Effector memory CD4-positive, alpha-beta T cell (primary cell): ENCODE results near the gene JAKMIP2.
"Not testable (repeated sequence)": the region's sequence is repeated elsewhere in the genome, so short reads cannot be mapped to it uniquely, and the experiment has no call there.

Experiments used
- DNase-seq, 3 donors: peaks; one replicate each; pipeline ENCODE4 v3.0.0-alpha.2; 2020
- H3K27ac ChIP-seq: 2 replicates; pipeline ENCODE4 v1.7.0; 2013; ENCODE audit warnings: mild to moderate bottlenecking, low read length, moderate library complexity; ENCODE audit not compliant: insufficient read depth, poor library complexity, severe bottlenecking
- H3K27me3 ChIP-seq: replicated peaks from 2 replicates; pipeline ENCODE4 v1.7.0; 2013; ENCODE audit warnings: mild to moderate bottlenecking, low read length; ENCODE audit not compliant: insufficient read depth, control insufficient read depth, poor library complexity, severe bottlenecking
- H3K36me3 ChIP-seq: 2 replicates; pipeline ENCODE4 v1.7.0; 2013; ENCODE audit warnings: mild to moderate bottlenecking, low read length, moderate library complexity; ENCODE audit not compliant: control insufficient read depth, insufficient read depth
- H3K4me1 ChIP-seq: 2 replicates; pipeline ENCODE4 v1.7.0; 2013; ENCODE audit warnings: low read length, mild to moderate bottlenecking; ENCODE audit not compliant: control insufficient read depth, insufficient read depth, poor library complexity, severe bottlenecking
- H3K4me3 ChIP-seq: 2 replicates; pipeline ENCODE4 v1.7.0; 2013; ENCODE audit warnings: low read length, low read depth, mild to moderate bottlenecking; ENCODE audit not compliant: insufficient read depth, poor library complexity, severe bottlenecking
- H3K9me3 ChIP-seq: 2 replicates; pipeline ENCODE4 v1.7.0; 2013; ENCODE audit warnings: mild to moderate bottlenecking, low read length, moderate library complexity; ENCODE audit not compliant: control insufficient read depth

Gene JAKMIP2

GRCh38 chr5:147734894-147735293 lies 47.6 kb downstream of the JAKMIP2 start:
- Histone ChIP-seq H3K9me3 (no peaks in the 10 kb centered on the region), H3K27ac (no peak overlapping the region), H3K4me1 (no peaks in the 10 kb centered on the region), H3K4me3 (no peak overlapping the region), H3K27me3 (no peaks in the 10 kb centered on the region), H3K36me3 (no peaks in the 10 kb centered on the region)
- no peak for DNase-seq

DNA sequence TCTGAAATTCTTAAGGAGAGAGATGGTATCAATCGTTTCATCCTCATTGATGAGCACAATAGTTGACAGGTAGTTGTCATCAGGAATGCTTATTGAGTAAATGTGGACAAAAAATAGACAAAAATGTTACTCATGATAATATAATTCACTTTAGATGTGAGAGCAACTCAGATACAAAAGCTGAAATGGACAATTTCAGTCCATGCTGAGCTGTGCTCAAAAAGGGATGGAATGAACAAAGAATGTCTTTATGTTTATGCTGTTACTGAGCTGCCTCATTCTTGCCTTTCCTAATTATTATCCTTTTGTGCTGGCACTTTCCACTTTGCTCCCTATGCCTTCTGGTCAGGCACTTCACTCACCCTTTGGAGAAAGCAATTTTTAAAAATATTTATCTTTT lies 49.5 kb downstream of the JAKMIP2 start:
- H3K27me3 ChIP-seq: no peaks in the 10 kb centered on the region
- H3K27ac ChIP-seq: no peak overlapping the region
- DNase-seq: no peak
- no peaks in the 10 kb centered on the region for H3K9me3 ChIP-seq
- H3K36me3 ChIP-seq: no peaks in the 10 kb centered on the region
- H3K4me1 ChIP-seq: no peaks in the 10 kb centered on the region
- H3K4me3 ChIP-seq: no peak overlapping the region

DNA sequence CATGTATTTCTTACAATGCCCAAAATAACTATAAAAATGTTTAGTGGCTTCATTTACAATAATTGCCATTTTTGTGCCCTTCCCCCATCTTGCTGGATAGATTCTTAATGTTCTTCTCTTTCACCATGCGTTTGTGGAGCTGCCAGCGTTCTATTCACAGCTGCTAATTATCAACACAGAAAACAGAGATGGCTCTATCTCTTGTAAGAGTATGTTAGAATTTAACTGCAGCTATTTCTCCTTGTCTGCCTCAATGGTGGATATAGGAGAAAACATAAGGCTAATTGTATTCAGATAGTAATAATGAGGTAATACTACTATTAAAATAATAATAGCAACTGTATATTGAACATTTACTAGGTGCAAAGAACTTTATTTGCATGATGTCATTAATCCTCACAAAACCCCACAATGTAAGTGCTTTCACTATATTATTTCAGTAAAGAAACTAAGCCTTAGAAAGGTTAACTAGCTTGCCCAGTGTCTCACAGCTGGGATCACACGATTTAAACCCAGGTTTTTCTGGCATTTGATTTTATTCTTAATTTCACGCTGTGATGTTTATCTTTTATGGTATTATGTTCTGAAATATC lies 50.1 kb downstream of the JAKMIP2 start:
- H3K9me3 ChIP-seq: no peaks in the 10 kb centered on the region
- no peaks in the 10 kb centered on the region for H3K4me1 ChIP-seq
- no peak overlapping the region for H3K4me3 ChIP-seq
- H3K36me3 ChIP-seq: no peaks in the 10 kb centered on the region
- DNase-seq: no peak
- no peaks in the 10 kb centered on the region for H3K27me3 ChIP-seq
- H3K27ac ChIP-seq: no peak overlapping the region

DNA sequence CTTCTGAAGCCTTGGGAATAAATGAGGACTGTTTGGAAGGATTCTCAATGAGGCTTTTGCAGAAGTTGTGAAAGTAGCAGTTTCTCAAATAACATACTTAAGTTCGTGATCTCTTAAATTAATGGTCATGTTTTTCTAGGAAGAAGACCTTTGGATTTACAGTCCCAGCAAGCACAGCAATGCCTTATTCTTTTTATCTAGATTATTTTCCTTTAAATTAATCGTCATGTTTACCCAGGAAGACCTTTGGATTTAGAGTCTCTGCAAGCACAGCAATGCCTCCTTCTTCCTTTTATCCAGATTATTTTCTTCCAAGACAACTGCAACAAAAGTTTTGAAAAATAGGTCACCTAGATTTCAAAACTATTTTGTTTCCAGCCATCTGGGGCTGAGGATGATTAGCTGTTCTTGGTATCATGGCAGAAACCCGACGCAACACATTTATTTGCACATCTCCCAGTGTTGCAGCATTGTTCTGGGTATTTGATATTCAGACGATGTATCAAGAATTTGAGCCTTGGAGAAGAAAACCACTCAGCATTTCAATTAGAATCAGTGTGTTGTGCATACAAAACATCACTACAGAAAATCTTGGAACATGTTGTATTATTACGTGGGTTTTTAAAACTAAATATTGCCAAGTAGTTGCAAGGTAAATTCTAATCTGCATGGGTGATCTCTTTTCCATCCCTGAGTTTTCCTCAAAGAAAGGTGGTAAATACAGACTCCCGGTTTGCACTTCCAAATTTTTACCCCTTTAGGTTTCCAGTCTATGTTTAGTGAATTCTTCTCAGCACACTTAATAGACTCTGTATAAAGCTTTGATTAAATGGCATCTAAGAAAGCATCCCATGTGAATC lies 50.9 kb downstream of the JAKMIP2 start:
- Histone ChIP-seq H3K4me3 (no peak overlapping the region), H3K9me3 (no peaks in the 10 kb centered on the region), H3K27me3 (no peaks in the 10 kb centered on the region), H3K4me1 (no peaks in the 10 kb centered on the region), H3K36me3 (no peaks in the 10 kb centered on the region), H3K27ac (no peak overlapping the region)
- DNase-seq: no peak

DNA sequence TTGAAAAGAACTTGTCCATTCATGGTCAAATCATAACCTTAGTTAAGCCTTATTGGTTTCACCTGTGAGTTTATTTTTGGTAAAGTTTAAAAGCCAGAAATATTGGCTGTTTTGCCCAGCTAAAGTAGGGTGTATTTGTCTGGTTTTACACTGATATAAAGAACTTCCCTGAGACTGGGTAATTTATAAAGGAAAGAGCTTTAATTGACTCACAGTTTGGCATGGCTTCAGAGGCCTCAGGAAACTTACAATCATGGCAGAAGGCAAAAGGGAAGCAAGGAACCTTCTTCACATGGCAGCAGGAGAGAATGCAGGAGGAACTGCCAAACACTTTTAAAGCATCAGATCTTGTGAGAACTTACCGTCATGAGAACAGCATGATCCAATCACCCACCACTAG lies 55.3 kb downstream of the JAKMIP2 start:
- H3K4me1 ChIP-seq: no peaks in the 10 kb centered on the region
- no peak overlapping the region for H3K4me3 ChIP-seq
- DNase-seq: no peak
- no peak overlapping the region for H3K27ac ChIP-seq
- no peaks in the 10 kb centered on the region for H3K36me3 ChIP-seq
- H3K9me3 ChIP-seq: no peaks in the 10 kb centered on the region
- H3K27me3 ChIP-seq: no peaks in the 10 kb centered on the region

DNA sequence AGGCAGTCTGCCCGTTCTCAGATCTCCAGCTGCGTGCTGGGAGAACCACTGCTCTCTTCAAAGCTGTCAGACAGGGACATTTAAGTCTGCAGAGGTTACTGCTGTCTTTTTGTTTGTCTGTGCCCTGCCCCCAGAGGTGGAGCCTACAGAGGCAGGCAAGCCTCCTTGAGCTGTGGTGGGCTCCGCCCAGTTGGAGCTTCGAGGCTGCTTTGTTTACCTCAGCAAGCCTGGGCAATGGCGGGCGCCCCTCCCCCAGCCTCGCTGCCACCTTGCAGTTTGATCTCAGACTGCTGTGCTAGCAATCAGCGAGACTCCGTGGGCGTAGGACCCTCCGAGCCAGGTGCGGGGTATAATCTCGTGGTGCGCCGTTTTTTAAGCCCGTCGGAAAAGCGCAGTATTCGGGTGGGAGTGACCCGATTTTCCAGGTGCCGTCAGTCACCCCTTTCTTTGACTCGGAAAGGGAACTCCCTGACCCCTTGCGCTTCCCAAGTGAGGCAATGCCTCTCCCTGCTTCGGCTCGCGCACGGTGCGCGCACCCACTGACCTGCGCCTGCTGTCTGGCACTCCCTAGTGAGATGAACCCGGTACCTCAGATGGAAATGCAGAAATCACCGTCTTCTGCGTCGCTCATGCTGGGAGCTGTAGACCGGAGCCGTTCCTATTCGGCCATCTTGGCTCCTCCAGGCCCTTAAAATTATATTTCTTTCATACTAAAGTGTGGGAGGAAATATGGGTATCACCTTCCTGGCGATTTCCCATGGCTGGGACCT lies 61.2 kb downstream of the JAKMIP2 start:
- not testable (repeated sequence) for H3K9me3 ChIP-seq, H3K36me3 ChIP-seq, H3K4me3 ChIP-seq, H3K4me1 ChIP-seq, H3K27me3 ChIP-seq, DNase-seq, H3K27ac ChIP-seq

- no peak overlapping the region for H3K27ac ChIP-seq
- no peaks in the 10 kb centered on the region for H3K4me1 ChIP-seq
- no peak for DNase-seq
- H3K4me3 ChIP-seq: no peak overlapping the region
- no peaks in the 10 kb centered on the region for H3K27me3 ChIP-seq
- H3K9me3 ChIP-seq: no peaks in the 10 kb centered on the region
- H3K36me3 ChIP-seq: no peaks in the 10 kb centered on the region
Measured at GRCh38 chr5:147713550-147714295, 68.8 kb downstream of the JAKMIP2 start.

- no peaks in the 10 kb centered on the region for H3K4me1 ChIP-seq
- no peak overlapping the region for H3K4me3 ChIP-seq
- H3K27me3 ChIP-seq: no peaks in the 10 kb centered on the region
- no peaks in the 10 kb centered on the region for H3K36me3 ChIP-seq
- DNase-seq: no peak
- H3K27ac ChIP-seq: no peak overlapping the region
- no peaks in the 10 kb centered on the region for H3K9me3 ChIP-seq
Measured at GRCh38 chr5:147712598-147712997, 69.9 kb downstream of the JAKMIP2 start.

- Histone ChIP-seq H3K4me3 (no peak overlapping the region), H3K27ac (no peak overlapping the region), H3K4me1 (no peaks in the 10 kb centered on the region), H3K27me3 (no peaks in the 10 kb centered on the region), H3K36me3 (no peaks in the 10 kb centered on the region), H3K9me3 (no peaks in the 10 kb centered on the region)
- DNase-seq: no peak
Measured at GRCh38 chr5:147712019-147712418, 70.5 kb downstream of the JAKMIP2 start.
